Thyroid gland (tissue), 4 donors: ENCODE measurements around the gene INPP4B. TPM values are rescaled to one million over a fixed set of nuclear protein-coding genes. Genes with fewer than 3 reads are reported as not detected.

Experiments
- DNase-seq, 2 donors: peaks; one replicate each; pipeline ENCODE4 v3.0.0-alpha.2; 2019
- H3K27ac ChIP-seq, 3 donors: fragments of 200-600 bp; sonication (generic); 1 replicate in 2 of 3; 2 replicates in 1 of 3; pipeline ENCODE4 v1.5.1; 2016 to 2019; ENCODE audit warnings: mild to moderate bottlenecking in 1 of 3, moderate library complexity in 1 of 3
- H3K27me3 ChIP-seq: fragments of 200-600 bp; sonication (generic); one replicate; pipeline ENCODE4 v1.5.1; 2019
- H3K36me3 ChIP-seq, 2 donors: fragments of 200-600 bp; sonication (generic); one replicate each; pipeline ENCODE4 v1.5.1; 2016 to 2019
- H3K4me1 ChIP-seq, 2 donors: fragments of 200-600 bp; sonication (generic); one replicate each; pipeline ENCODE4 v1.5.1; 2017 to 2019
- H3K4me3 ChIP-seq, 3 donors: fragments of 200-600 bp; sonication (generic); replicated peaks in 1 of 3; 1 replicate in 2 of 3; 2 replicates in 1 of 3; pipeline ENCODE4 v1.5.1; 2016; ENCODE audit warnings: mild to moderate bottlenecking in 1 of 3
- H3K9me3 ChIP-seq: fragments of 200-600 bp; sonication (generic); one replicate; pipeline ENCODE4 v1.5.1; 2017
- POLR2A ChIP-seq, 2 donors: fragments of 450-650 bp; IDR thresholded peaks; one replicate each; pipeline ENCODE4 v1.6.1; 2017; ENCODE audit warnings: antibody characterized with exemption in 2 of 2, mild to moderate bottlenecking in 2 of 2, moderate library complexity in 1 of 2
- WGBS, 2 donors: methylation state at CpG; one replicate each; pipeline ENCODE4 v1.1.5; 2017; 5-methylcytosine and 5-hydroxymethylcytosine counted together
- intact Hi-C: fragments of 100-400 bp; cut with DNase I; formaldehyde crosslinking; loops from one replicate; pipeline ENCODE4 v1.15.1; 2023
- total RNA-seq, 4 donors: library from RNA; depleted of rRNA; stranded (reverse); fragments of >200 nt; gene quantifications; one replicate each; pipeline ENCODE4 v1.2.3, GENCODE V29; 2016
- TF ChIP-seq, protein P1 (sequence below), 6 experiments: fragments of 200-600 bp in 3 of 6; fragments of 450-650 bp in 3 of 6; sonication (generic) in 3 of 6; IDR thresholded peaks; one replicate each; pipeline ENCODE4 v1.5.1; 2016 to 2019; ENCODE audit warnings: antibody characterized with exemption in 6 of 6, mild to moderate bottlenecking in 2 of 6, inconsistent platforms in 1 of 6, moderate library complexity in 1 of 6

INPP4B gene
- total RNA-seq, 4 donors from 2014 or later = 8.0 to 22.1 (median 12.0) TPM

DNA sequence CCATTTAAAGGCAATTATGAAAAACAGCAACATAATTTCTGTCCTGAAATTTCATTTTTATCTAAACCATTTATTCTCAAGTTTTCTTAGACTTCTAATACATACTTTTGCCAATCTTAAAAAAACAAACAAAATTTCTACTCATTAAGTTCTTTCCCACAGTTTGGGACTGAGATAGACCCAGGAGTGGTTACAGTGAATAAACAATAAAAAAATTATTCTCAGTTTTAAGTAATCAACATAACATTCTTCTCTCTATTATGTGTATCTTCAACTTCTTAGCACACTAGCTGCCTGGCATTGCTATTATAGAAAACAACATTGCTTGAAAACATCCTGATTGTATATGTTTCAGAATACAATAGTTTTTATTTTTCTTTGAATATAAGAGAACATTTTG is 676.9 kb downstream of the INPP4B start:
- TF ChIP-seq, protein P1, sequence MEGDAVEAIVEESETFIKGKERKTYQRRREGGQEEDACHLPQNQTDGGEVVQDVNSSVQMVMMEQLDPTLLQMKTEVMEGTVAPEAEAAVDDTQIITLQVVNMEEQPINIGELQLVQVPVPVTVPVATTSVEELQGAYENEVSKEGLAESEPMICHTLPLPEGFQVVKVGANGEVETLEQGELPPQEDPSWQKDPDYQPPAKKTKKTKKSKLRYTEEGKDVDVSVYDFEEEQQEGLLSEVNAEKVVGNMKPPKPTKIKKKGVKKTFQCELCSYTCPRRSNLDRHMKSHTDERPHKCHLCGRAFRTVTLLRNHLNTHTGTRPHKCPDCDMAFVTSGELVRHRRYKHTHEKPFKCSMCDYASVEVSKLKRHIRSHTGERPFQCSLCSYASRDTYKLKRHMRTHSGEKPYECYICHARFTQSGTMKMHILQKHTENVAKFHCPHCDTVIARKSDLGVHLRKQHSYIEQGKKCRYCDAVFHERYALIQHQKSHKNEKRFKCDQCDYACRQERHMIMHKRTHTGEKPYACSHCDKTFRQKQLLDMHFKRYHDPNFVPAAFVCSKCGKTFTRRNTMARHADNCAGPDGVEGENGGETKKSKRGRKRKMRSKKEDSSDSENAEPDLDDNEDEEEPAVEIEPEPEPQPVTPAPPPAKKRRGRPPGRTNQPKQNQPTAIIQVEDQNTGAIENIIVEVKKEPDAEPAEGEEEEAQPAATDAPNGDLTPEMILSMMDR (IDR thresholded peaks at IDR 0.05) = no peak
- TF ChIP-seq POLR2A (IDR thresholded peaks at IDR 0.05) = no peak
- no peak overlapping the region for H3K27ac ChIP-seq
- intact Hi-C loops = no loop called here
- H3K36me3 ChIP-seq = no peaks in the 10 kb centered on the region
- no peaks in the 10 kb centered on the region for H3K27me3 ChIP-seq
- no peak overlapping the region for H3K4me3 ChIP-seq
- DNase-seq = no peak
- H3K4me1 ChIP-seq = no peaks in the 10 kb centered on the region
- H3K9me3 ChIP-seq = no peaks in the 10 kb centered on the region

DNA sequence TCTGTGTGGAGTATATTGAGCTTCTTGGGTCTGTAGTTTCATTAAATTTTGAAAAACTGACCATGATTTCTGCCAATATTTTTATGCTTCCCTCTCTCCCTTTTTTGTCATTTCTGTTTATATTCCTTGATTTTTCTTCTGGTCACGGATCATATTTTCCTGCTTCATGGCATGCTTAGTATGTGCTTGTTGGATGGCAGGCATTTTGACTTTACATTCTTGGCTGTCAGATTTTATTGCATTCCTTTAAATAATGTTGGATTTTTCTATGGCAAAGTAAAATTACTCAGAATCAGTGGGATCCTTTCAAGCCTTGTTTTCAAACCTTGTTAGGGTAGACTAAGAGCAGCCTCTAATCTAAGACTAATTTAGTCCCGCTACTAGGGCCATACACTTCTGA is 677.9 kb downstream of the INPP4B start:
- H3K9me3 ChIP-seq = no peaks in the 10 kb centered on the region
- no peak overlapping the region for H3K4me3 ChIP-seq
- TF ChIP-seq, protein P1 (IDR thresholded peaks at IDR 0.05) = no peak
- no peak for TF ChIP-seq POLR2A (IDR thresholded peaks at IDR 0.05)
- no peaks in the 10 kb centered on the region for H3K27me3 ChIP-seq
- no peak for DNase-seq
- H3K27ac ChIP-seq = no peak overlapping the region
- intact Hi-C loops = no loop called here
- WGBS, 2 donors = 84 to 89% methylated on average over 2 of the region's 2 CpGs
- no peaks in the 10 kb centered on the region for H3K4me1 ChIP-seq
- H3K36me3 ChIP-seq = no peaks in the 10 kb centered on the region

DNA sequence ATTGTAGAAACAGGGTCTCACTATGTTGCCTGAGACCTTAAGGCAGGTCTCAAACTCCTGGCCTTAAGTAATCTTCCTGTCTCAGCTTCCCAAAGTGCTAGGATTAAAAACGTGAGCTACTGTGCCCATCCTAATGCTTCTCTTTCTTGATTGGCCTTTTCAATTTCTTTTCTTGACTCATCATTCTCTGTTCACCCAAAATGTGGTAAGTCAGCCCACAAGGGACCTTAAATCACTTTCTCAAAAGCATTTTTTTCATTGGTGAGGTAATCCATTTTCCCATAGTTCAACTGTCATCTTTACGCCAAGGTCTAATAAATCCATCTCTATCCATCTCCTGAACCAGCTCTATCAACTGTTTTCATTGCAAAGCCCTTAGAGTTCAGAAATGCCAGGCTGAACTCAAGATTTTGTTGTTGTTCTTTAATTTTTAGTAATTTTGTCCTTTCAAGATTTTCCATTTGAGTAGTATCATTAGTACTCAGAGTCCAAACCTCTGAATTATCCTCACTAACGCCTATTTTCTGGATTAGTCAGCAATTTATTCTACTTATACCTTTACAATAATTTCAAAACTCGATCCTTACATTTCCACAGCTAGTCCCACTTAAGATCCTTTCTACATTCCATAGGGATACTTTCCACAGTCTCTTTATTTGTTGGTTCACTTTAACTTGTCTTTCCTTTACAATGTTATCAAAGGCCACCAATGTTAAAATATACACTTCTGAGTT is 681.2 kb downstream of the INPP4B start:
- intact Hi-C loops = no loop called here
- 91 to 94% methylated on average over 4 of the region's 4 CpGs for WGBS, 2 donors
- H3K4me1 ChIP-seq = no peaks in the 10 kb centered on the region
- no peaks in the 10 kb centered on the region for H3K27me3 ChIP-seq
- H3K27ac ChIP-seq = no peak overlapping the region
- no peak for DNase-seq
- no peaks in the 10 kb centered on the region for H3K9me3 ChIP-seq
- H3K36me3 ChIP-seq = no peaks in the 10 kb centered on the region
- TF ChIP-seq POLR2A (IDR thresholded peaks at IDR 0.05) = no peak
- TF ChIP-seq, protein P1 (IDR thresholded peaks at IDR 0.05) = no peak
- no peak overlapping the region for H3K4me3 ChIP-seq

DNA sequence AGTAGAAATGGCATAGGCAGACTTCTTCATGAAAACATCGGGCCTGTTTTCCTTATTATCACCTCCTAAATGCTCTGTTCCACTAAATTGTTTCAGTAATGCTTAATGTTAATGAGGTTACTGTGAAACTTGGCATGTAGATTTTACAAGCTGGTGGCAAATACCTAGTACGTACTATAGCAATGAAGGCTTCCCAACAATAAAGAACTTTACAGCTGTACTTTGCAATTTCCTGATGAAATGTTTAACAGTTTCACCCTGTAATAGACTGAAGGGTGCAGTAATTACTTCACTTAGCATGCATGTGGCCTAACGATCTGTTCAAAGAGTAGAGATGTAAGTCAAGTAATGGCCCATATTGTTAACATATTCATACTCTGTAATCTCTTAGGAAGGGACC is 685.0 kb downstream of the INPP4B start:
- Histone ChIP-seq H3K27ac (no peak overlapping the region), H3K27me3 (no peaks in the 10 kb centered on the region), H3K36me3 (no peaks in the 10 kb centered on the region), H3K9me3 (no peaks in the 10 kb centered on the region), H3K4me1 (no peaks in the 10 kb centered on the region), H3K4me3 (no peak overlapping the region)
- intact Hi-C loops = no loop called here
- 96 to 97% methylated on average over 3 of the region's 3 CpGs for WGBS, 2 donors
- no peak for DNase-seq
- TF ChIP-seq, protein P1 (IDR thresholded peaks at IDR 0.05) = no peak

DNA sequence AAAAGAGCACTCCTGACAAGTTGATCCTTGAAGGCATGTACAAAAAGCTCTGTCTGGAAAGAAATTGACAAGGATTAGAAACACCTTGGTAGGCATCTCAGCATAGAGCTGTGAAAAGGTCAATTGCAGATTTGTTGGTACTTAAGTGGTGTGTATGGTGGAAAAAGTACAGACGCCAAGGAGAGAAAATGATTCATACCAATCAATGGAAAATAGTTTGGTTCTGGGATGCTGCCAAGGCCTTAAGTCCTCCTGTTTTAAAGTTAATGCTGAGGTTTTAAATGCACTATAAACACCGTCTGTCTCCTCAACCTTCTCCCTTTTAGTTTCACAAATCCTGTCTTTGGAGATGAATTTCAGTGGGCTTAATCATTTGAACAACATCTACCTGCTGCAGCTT is 685.6 kb downstream of the INPP4B start:
- DNase-seq = no peak
- WGBS, 2 donors = 69 to 77% methylated on average over 2 of the region's 2 CpGs
- Histone ChIP-seq H3K36me3 (no peaks in the 10 kb centered on the region), H3K4me3 (no peak overlapping the region), H3K9me3 (no peaks in the 10 kb centered on the region), H3K27me3 (no peaks in the 10 kb centered on the region), H3K27ac (no peak overlapping the region), H3K4me1 (no peaks in the 10 kb centered on the region)
- no peak for TF ChIP-seq POLR2A (IDR thresholded peaks at IDR 0.05)
- TF ChIP-seq, protein P1 (IDR thresholded peaks at IDR 0.05) = no peak
- intact Hi-C loops = no loop called here
